GM21786 (cell line): ENCODE results near the gene AKAP11.

Experiments used
- ATAC-seq: cut with Tn5 transposase; IDR thresholded peaks from one replicate; pipeline ENCODE4 v1.9.1; 2021; ENCODE audit not compliant: unreplicated experiment

Gene AKAP11

DNA sequence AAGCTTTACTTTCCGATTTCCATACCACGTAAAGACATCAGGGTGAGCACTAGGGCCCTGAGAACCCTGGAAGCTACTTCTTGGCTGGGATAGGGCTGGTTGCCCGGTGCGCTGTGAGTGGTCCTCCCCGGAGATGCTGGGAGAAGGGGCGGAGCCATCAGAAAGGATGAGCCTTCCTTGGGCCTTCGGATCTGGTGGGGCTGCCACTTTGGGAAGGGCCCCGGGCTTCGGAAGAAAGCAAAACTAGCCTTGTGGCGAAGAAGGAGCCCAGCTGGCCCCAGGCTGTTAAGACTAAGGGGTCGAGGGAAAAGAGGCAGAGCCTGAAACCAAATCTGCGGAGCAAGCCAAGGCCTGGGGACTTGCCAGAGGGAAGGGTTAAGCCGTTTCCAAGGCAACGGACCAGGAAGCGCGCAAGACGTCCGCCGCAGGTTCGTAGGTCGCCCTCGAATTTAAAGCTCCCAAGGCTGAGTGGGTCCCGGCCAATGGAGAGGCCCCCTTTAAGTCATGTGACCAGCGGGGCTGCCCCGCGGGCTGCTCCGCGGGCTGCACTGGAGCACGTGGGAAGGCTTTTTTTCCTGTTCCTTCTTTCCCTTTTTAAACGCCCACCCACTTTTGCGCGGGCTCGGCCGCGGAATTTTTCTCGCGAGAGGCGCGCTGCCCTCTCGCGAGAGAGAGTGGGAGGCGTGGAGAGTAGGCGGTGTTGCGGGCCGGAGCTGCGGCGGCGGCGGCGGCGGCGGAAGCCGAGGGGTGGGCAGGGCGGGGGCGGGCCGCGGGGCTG lies 426 bp upstream of the AKAP11 start:
- peak; percentile 76 for ATAC-seq

GRCh38 chr13:42272804-42273175 lies 838 bp downstream of the AKAP11 start:
- no peak for ATAC-seq

GRCh38 chr13:42274386-42275097 lies 2.6 kb downstream of the AKAP11 start:
- no peak for ATAC-seq

GRCh38 chr13:42275098-42275471 lies 3.1 kb downstream of the AKAP11 start:
- ATAC-seq = peak; percentile 40

GRCh38 chr13:42275506-42275905 lies 3.6 kb downstream of the AKAP11 start:
- no peak for ATAC-seq

GRCh38 chr13:42276683-42277082 lies 4.7 kb downstream of the AKAP11 start:
- no peak for ATAC-seq

GRCh38 chr13:42277618-42278276 lies 5.8 kb downstream of the AKAP11 start:
- no peak for ATAC-seq

DNA sequence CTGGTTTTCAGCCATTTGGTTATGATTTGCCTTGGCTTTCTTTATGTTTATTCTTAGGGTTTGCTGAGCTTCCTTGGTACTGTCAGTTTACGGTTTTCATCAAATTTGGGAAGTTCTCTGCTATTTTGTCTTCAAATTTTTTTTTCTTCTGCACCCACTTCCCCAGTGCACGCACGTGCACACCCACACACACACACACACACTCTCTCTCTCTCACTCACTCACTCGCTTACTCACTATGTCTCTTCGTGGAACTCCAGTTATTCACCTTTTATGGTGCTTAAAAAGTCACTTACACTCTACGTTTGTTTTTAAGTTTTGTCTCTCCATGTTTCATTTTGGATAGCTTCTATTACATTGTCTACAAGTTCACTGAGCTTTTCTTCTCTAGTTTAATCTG lies 7.1 kb downstream of the AKAP11 start:
- ATAC-seq = no peak

GRCh38 chr13:42279986-42280385 lies 8.0 kb downstream of the AKAP11 start:
- ATAC-seq = no peak

DNA sequence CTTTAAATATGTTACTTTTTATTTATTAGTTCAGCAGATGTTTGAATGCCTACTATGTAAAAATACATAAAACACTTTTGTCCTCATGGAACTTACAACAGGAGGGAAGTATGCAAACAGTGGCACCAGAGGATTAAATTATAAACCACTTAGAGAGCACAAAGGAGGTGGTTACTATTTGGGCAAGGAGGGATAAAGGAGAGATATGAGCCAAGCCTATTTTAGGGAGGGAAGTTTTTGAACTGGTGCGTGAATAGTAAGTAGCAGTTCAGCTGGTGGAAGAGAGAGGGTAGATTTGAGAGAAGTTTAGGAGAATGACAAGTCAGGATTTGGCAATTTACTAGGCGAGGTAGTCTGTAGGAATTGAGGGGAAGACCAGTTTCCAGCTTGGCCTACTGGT lies 8.6 kb downstream of the AKAP11 start:
- no peak for ATAC-seq

GRCh38 chr13:42283574-42283973 lies 11.6 kb downstream of the AKAP11 start:
- no peak for ATAC-seq

GRCh38 chr13:42284068-42284467 lies 12.1 kb downstream of the AKAP11 start:
- no peak for ATAC-seq

DNA sequence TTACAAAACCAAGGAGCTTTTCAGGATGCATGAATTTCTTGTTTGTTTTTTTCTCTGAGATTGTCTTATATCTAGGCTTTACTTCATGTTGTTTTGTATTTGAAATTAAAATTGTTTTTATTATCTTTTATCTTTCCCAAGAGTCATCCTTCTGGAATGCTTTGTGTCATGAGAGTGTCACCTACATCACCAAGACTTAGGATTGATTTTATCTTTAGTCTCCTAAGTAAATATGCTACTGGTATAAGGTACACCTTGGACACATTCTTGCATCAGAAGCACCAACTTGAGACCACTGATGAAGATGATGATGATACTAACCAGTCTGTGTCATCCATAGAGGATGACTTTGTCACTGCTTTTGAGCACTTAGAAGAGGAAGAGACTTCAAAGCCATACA lies 26.4 kb downstream of the AKAP11 start:
- ATAC-seq = no peak

DNA sequence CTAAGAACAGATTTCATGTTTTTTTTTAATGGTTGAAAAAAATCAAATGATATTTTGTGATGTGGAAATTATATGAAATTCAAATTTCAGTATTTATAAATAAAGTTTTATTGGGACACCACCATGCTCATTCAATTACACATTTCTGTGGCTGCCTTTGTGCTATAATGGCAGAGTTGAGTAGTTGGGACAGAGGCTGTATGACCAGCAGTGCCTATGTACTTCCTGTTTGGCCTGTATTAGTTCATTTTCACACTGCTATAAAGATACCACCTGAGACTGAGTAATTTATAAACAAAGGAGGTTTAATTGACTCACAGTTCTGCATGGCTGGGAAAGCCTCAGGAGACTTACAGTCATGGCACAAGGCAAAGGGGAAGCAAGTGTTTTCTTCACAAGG lies 33.6 kb downstream of the AKAP11 start:
- no peak for ATAC-seq

GRCh38 chr13:42307461-42307860 lies 35.5 kb downstream of the AKAP11 start:
- ATAC-seq = no peak

- no peak for ATAC-seq
Measured at GRCh38 chr13:42312817-42313431, 41.0 kb downstream of the AKAP11 start.

GRCh38 chr13:42318570-42318969 lies 46.6 kb downstream of the AKAP11 start:
- ATAC-seq = no peak

- no peak for ATAC-seq
Measured at GRCh38 chr13:42320375-42320787, 48.4 kb downstream of the AKAP11 start.

GRCh38 chr13:42322806-42323205 lies 50.9 kb downstream of the AKAP11 start:
- no peak for ATAC-seq

GRCh38 chr13:42324704-42325103 lies 52.8 kb downstream of the AKAP11 start:
- no peak for ATAC-seq

GRCh38 chr13:42327725-42328124 lies 55.8 kb downstream of the AKAP11 start:
- no peak for ATAC-seq

DNA sequence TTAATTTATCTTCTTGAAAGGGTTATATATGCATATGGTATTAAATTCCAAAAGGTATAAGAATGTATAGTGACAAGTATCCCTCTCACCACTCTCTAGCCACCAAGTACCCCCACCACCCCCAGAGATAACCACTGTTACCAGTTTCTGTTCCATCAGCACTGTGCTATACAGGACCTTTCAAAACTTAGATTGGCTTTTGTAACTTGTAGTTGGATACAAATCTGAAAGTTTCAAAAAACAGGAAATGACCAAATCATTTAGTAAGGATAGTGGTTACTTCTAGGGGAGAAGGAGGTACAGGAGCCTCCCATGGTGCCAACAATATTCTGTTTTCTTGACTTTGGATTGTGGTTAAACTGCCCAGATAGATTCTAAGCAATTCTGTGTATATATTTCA lies 56.7 kb downstream of the AKAP11 start:
- ATAC-seq = no peak
